Upper lobe of left lung (tissue), 6 donors: ENCODE data around the gene BBS1. TPM values are rescaled to one million over a fixed set of nuclear protein-coding genes. Genes with fewer than 3 reads are reported as not detected.
A peak's percentile ranks its signal among the peaks of the same experiment; 100 is the strongest.
"Not testable (repeated sequence)": the region's sequence is repeated elsewhere in the genome, so short reads cannot be mapped to it uniquely, and the experiment has no call there.

ENCODE experiments used
- ATAC-seq, 2 donors: fragments of 200-7000 bp; cut with Tn5 transposase; one replicate each; pipeline ENCODE4 v1.9.1; 2022; ENCODE audit warnings: mild to moderate bottlenecking in 2 of 2, moderate library complexity in 2 of 2; ENCODE audit not compliant: low FRiP score in 2 of 2
- DNase-seq, 2 donors: peaks; one replicate each; pipeline ENCODE4 v3.0.0-alpha.2; 2019 to 2020
- H3K27ac ChIP-seq, 4 donors: fragments of 200-600 bp; sonication (generic); one replicate each; pipeline ENCODE4 v1.5.1; 2016 to 2019
- H3K27me3 ChIP-seq, 4 donors: fragments of 200-600 bp; sonication (generic); one replicate each; pipeline ENCODE4 v1.5.1; 2017 to 2019
- H3K36me3 ChIP-seq, 4 donors: fragments of 200-600 bp; sonication (generic); one replicate each; pipeline ENCODE4 v1.5.1; 2016 to 2019
- H3K4me1 ChIP-seq, 4 donors: fragments of 200-600 bp; sonication (generic); one replicate each; pipeline ENCODE4 v1.5.1; 2018 to 2019
- H3K4me3 ChIP-seq, 4 donors: fragments of 200-600 bp; sonication (generic); one replicate each; pipeline ENCODE4 v1.5.1; 2017 to 2019; ENCODE audit warnings: mild to moderate bottlenecking in 2 of 4, moderate library complexity in 1 of 4
- H3K9me3 ChIP-seq, 4 donors: fragments of 200-600 bp; sonication (generic); one replicate each; pipeline ENCODE4 v1.5.1; 2018 to 2019
- CTCF ChIP-seq, 6 experiments: fragments of 450-650 bp in 4 of 6; fragments of 200-600 bp in 2 of 6; sonication (generic) in 2 of 6; IDR thresholded peaks; one replicate each; pipeline ENCODE4 v1.5.1; 2016 to 2019; ENCODE audit warnings: antibody characterized with exemption in 6 of 6
- EP300 ChIP-seq, 4 donors: sonication (generic); formaldehyde crosslinking; IDR thresholded peaks; one replicate each; pipeline ENCODE4 v1.5.1; 2017; ENCODE audit warnings: antibody characterized with exemption in 4 of 4, control low read depth in 2 of 4
- POLR2A ChIP-seq, 4 donors: fragments of 450-650 bp; IDR thresholded peaks; one replicate each; pipeline ENCODE4 v1.5.1; 2016 to 2017; ENCODE audit warnings: antibody characterized with exemption in 4 of 4, mild to moderate bottlenecking in 2 of 4
- POLR2AphosphoS5 ChIP-seq, 2 donors: sonication (generic); formaldehyde crosslinking; IDR thresholded peaks; one replicate each; pipeline ENCODE4 v1.5.1; 2017; ENCODE audit warnings: antibody characterized with exemption in 2 of 2
- WGBS, 2 donors: methylation state at CpG; one replicate each; pipeline ENCODE4 v1.1.5; 2017 to 2018; 5-methylcytosine and 5-hydroxymethylcytosine counted together
- total RNA-seq, 6 donors: library from RNA; depleted of rRNA in 4 of 6; stranded (reverse); fragments of >200 nt in 4 of 6; gene quantifications; one replicate each; pipeline versions ENCODE4 v1.1.0 to v1.2.1, GENCODE V29; 2016 to 2021
- donor health status: DM: no; HTN: no; CAD: no; lungs with moderate emphysema.
- donor health status: DM: no; HTN: yes; CAD: no; lungs with severe emphysema.

BBS1 gene
- total RNA-seq, 6 donors from 2014 or later, result 26.0 to 145 (median 44.8) TPM

- H3K36me3 ChIP-seq, result peaks cover 0 to 54% (median 31%) of the 10 kb centered on the region in 4 donors
- H3K4me3 ChIP-seq, result no peak overlapping the region
- H3K9me3 ChIP-seq, result no peaks in the 10 kb centered on the region
- no peak overlapping the region for H3K27ac ChIP-seq
- H3K4me1 ChIP-seq, result peaks cover 23 to 35% (median 29%) of the 10 kb centered on the region in 4 donors
- ATAC-seq (no peak), DNase-seq (no peak)
- WGBS, 2 donors, result 91 to 98% methylated on average over 4 of the region's 4 CpGs
- no peak for TF ChIP-seq POLR2AphosphoS5 (IDR thresholded peaks at IDR 0.05)
- no peak for TF ChIP-seq POLR2A (IDR thresholded peaks at IDR 0.05)
- TF ChIP-seq EP300 (IDR thresholded peaks at IDR 0.05), result no peak
- no peak for TF ChIP-seq CTCF (IDR thresholded peaks at IDR 0.05)
- no peaks in the 10 kb centered on the region for H3K27me3 ChIP-seq
Measured at GRCh38 chr11:66541892-66542291, 31.5 kb downstream of the BBS1 start.

- WGBS, 2 donors, result 73 to 90% methylated on average over 10 of the region's 10 CpGs
- DNase-seq, result no peak
- Histone ChIP-seq H3K4me1 (peaks cover 23 to 38% (median 30%) of the 10 kb centered on the region in 4 donors), H3K36me3 (peaks cover 0 to 49% (median 28%) of the 10 kb centered on the region in 4 donors), H3K27ac (no peak overlapping the region), H3K4me3 (no peak overlapping the region), H3K9me3 (no peaks in the 10 kb centered on the region), H3K27me3 (no peaks in the 10 kb centered on the region)
- no peak for TF ChIP-seq CTCF (IDR thresholded peaks at IDR 0.05)
- no peak for TF ChIP-seq POLR2A (IDR thresholded peaks at IDR 0.05)
- ATAC-seq, result no peak
Measured at GRCh38 chr11:66542362-66542761, 31.9 kb downstream of the BBS1 start.

- H3K9me3 ChIP-seq, result no peaks in the 10 kb centered on the region
- H3K36me3 ChIP-seq, result peaks cover 0 to 44% (median 27%) of the 10 kb centered on the region in 4 donors
- peak; percentile 62 to 89 for DNase-seq
- H3K27me3 ChIP-seq, result no peaks in the 10 kb centered on the region
- peaks cover 23 to 38% (median 30%) of the 10 kb centered on the region in 4 donors for H3K4me1 ChIP-seq
- H3K27ac ChIP-seq, result peak overlapping the region in 3 of 4 donors; percentile 54 to 60 (median 55)
- 40 to 44% methylated on average over 14 to 20 of the region's 26 CpGs for WGBS, 2 donors
- H3K4me3 ChIP-seq, result no peak overlapping the region
- no peak for TF ChIP-seq POLR2AphosphoS5 (IDR thresholded peaks at IDR 0.05)
- TF ChIP-seq CTCF (IDR thresholded peaks at IDR 0.05), result peak; percentile 31 to 63 (median 49)
- TF ChIP-seq EP300 (IDR thresholded peaks at IDR 0.05), result no peak
- TF ChIP-seq POLR2A (IDR thresholded peaks at IDR 0.05), result peak in 1 of 4 donors; percentile 11
- no peak for ATAC-seq
Measured at GRCh38 chr11:66543263-66544107, 33.0 kb downstream of the BBS1 start.

- DNase-seq, ATAC-seq, H3K9me3 ChIP-seq, H3K27me3 ChIP-seq: not testable (repeated sequence)
- Histone ChIP-seq H3K4me1 (peaks cover 23 to 38% (median 30%) of the 10 kb centered on the region in 4 donors), H3K4me3 (peak overlapping the region in 3 of 4 donors; percentile 74 to 91 (median 75)), H3K27ac (peak overlapping the region in 1 of 4 donors; percentile 82), H3K36me3 (peaks cover 0 to 29% (median 12%) of the 10 kb centered on the region in 4 donors)
- WGBS, 2 donors, result 74 to 75% methylated on average over 14 of the region's 14 CpGs
Measured at GRCh38 chr11:66544952-66545351, 34.5 kb downstream of the BBS1 start.

DNA sequence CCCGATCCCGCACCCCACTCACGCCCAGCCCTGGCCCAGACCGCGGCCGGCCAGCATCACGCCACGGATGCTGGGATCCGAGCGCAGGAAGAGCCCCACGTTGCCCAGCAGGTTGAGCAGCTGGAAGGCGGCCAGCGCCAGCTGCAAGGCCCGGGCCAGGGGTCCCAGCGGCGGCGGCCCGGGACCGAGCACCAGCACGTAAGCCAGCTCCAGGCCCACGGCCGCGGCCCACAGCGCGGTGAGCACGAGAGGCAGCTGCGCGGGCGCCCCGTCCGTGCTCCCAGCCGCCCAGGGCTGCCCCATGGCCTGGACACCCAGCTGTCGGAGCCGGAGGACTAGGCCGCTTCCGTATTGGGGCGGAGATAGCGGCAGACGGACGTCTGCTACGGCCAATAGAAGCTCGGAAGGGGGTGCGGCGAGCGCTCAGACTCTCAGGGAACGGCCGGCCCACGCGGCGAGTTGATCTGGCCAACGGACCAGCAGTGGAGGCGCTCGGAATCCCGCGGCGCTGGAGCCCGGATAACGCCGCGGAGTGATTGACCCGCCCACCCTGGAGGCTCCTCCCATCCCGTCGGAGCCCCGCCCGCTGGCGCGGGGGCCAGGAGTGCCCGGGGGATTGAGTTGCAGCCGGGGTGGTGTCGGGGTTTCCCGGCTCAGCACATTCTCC, 35.4 kb downstream of the BBS1 start, which contains the start of gene ZDHHC24:
ZDHHC24 (minus strand) TSS at position 348 of the 667 bp plus-strand sequence; CDS start at position 303, 45 bp downstream.
- H3K27me3 ChIP-seq, result no peaks in the 10 kb centered on the region
- WGBS, 2 donors, result 1% methylated on average over 33 to 57 of the region's 71 CpGs
- peak; percentile 96 to 98 for ATAC-seq
- TF ChIP-seq POLR2A (IDR thresholded peaks at IDR 0.05) (peak in 3 of 4 donors; percentile 33 to 82 (median 66)), EP300 (IDR thresholded peaks at IDR 0.05) (no peak), POLR2AphosphoS5 (IDR thresholded peaks at IDR 0.05) (peak; percentile 59 to 73), CTCF (IDR thresholded peaks at IDR 0.05) (no peak)
- H3K4me1 ChIP-seq, result peaks cover 23 to 38% (median 30%) of the 10 kb centered on the region in 4 donors
- H3K4me3 ChIP-seq, result peak within 1 kb of the TSS; percentile 72 to 91 (median 74)
- DNase-seq, result peak; percentile 98 to 99
- peak within 1 kb of the TSS; percentile 70 to 85 (median 80) for H3K27ac ChIP-seq
- no peaks in the 10 kb centered on the region for H3K9me3 ChIP-seq
- H3K36me3 ChIP-seq, result peaks cover 0 to 21% (median 12%) of the 10 kb centered on the region in 4 donors
